Breast epithelium (tissue), 4 donors: ENCODE data around the gene CHCHD6. TPM values are rescaled to one million over a fixed set of nuclear protein-coding genes. Genes with fewer than 3 reads are reported as not detected.
A peak's percentile ranks its signal among the peaks of the same experiment; 100 is the strongest.

Source experiments
- DNase-seq, 2 donors: peaks; one replicate each; pipeline ENCODE4 v3.0.0-alpha.2; 2019; ENCODE audit warnings: low spot score in 2 of 2
- H3K27ac ChIP-seq, 2 donors: fragments of 200-600 bp; sonication (generic) in 1 of 2; one replicate each; pipeline ENCODE4 v1.5.1; 2016 to 2019; ENCODE audit warnings: mild to moderate bottlenecking in 1 of 2
- H3K27me3 ChIP-seq, 2 donors: fragments of 200-600 bp; sonication (generic) in 1 of 2; one replicate each; pipeline versions ENCODE4 v1.5.1 to v1.6.0; 2017 to 2019; ENCODE audit warnings: control low read depth in 1 of 2, mild to moderate bottlenecking in 1 of 2
- H3K36me3 ChIP-seq: fragments of 200-600 bp; one replicate; pipeline ENCODE4 v1.5.1; 2019
- H3K4me1 ChIP-seq, 2 donors: fragments of 200-600 bp; sonication (generic); one replicate each; pipeline ENCODE4 v1.5.1; 2016 to 2019; ENCODE audit warnings: control low read depth in 1 of 2
- H3K4me3 ChIP-seq, 3 donors: fragments of 200-600 bp; sonication (generic); 1 replicate in 2 of 3; 2 replicates in 1 of 3; pipeline ENCODE4 v1.5.1; 2016 to 2019; ENCODE audit warnings: mild to moderate bottlenecking in 3 of 3, moderate library complexity in 2 of 3
- H3K9me3 ChIP-seq, 2 donors: fragments of 200-600 bp; sonication (generic) in 1 of 2; one replicate each; pipeline ENCODE4 v1.5.1; 2016 to 2019; ENCODE audit warnings: control low read depth in 1 of 2
- CTCF ChIP-seq, 3 donors: fragments of 450-650 bp; IDR thresholded peaks; one replicate each; pipeline ENCODE4 v1.5.1; 2016 to 2017; ENCODE audit warnings: antibody characterized with exemption in 3 of 3, mild to moderate bottlenecking in 3 of 3, moderate library complexity in 3 of 3
- POLR2A ChIP-seq: fragments of 450-650 bp; IDR thresholded peaks from one replicate; pipeline ENCODE4 v1.6.1; 2016; ENCODE audit warnings: antibody characterized with exemption, mild to moderate bottlenecking, moderate library complexity
- POLR2AphosphoS5 ChIP-seq, 3 donors: sonication (generic); formaldehyde crosslinking; IDR thresholded peaks; one replicate each; pipeline ENCODE4 v1.6.1; 2017; ENCODE audit warnings: antibody characterized with exemption in 3 of 3
- intact Hi-C: fragments of 100-400 bp; cut with DNase I; formaldehyde crosslinking; loops from one replicate; pipeline ENCODE4 v1.15.1; 2023; ENCODE audit warnings: low total_unique reads
- total RNA-seq, 3 donors: library from RNA; depleted of rRNA; stranded (reverse); fragments of >200 nt; gene quantifications; one replicate each; pipeline ENCODE4 v1.1.0, GENCODE V29; 2016

Gene CHCHD6
- total RNA-seq, 3 donors from 2014 or later = 12.2 to 21.2 (median 19.3) TPM

- intact Hi-C loops = no loop called here
- no peak overlapping the region for H3K4me3 ChIP-seq
- H3K27me3 ChIP-seq = no peaks in the 10 kb centered on the region
- no peak for DNase-seq
- H3K36me3 ChIP-seq = no peaks in the 10 kb centered on the region
- TF ChIP-seq POLR2A (no peak), POLR2AphosphoS5 (IDR thresholded peaks at IDR 0.05) (no peak)
- no peaks in the 10 kb centered on the region for H3K9me3 ChIP-seq
- peak overlapping the region; percentile 41 to 93 for H3K27ac ChIP-seq
- peaks cover 36 to 51% of the 10 kb centered on the region in 2 donors for H3K4me1 ChIP-seq
Measured at GRCh38 chr3:126998320-126998719, 294.3 kb downstream of the CHCHD6 start.

GRCh38 chr3:126998728-126999127 is 294.7 kb downstream of the CHCHD6 start:
- H3K27ac ChIP-seq = peak overlapping the region; percentile 41 to 93
- H3K36me3 ChIP-seq = no peaks in the 10 kb centered on the region
- no peaks in the 10 kb centered on the region for H3K27me3 ChIP-seq
- no peak for DNase-seq
- no peaks in the 10 kb centered on the region for H3K9me3 ChIP-seq
- H3K4me3 ChIP-seq = peak overlapping the region in 1 of 3 donors; percentile 23
- intact Hi-C loops = no loop called here
- TF ChIP-seq POLR2A (no peak), CTCF (IDR thresholded peaks at IDR 0.05) (no peak), POLR2AphosphoS5 (IDR thresholded peaks at IDR 0.05) (no peak)
- H3K4me1 ChIP-seq = peaks cover 36 to 48% of the 10 kb centered on the region in 2 donors

GRCh38 chr3:126999383-126999782 is 295.3 kb downstream of the CHCHD6 start:
- Histone ChIP-seq H3K27ac (peak overlapping the region; percentile 41 to 93), H3K36me3 (no peaks in the 10 kb centered on the region), H3K4me3 (peak overlapping the region in 1 of 3 donors; percentile 23), H3K27me3 (no peaks in the 10 kb centered on the region), H3K9me3 (no peaks in the 10 kb centered on the region), H3K4me1 (peaks cover 33 to 41% of the 10 kb centered on the region in 2 donors)
- no peak for TF ChIP-seq CTCF (IDR thresholded peaks at IDR 0.05)
- no peak for TF ChIP-seq POLR2A
- no peak for TF ChIP-seq POLR2AphosphoS5 (IDR thresholded peaks at IDR 0.05)
- no peak for DNase-seq
- intact Hi-C loops = no loop called here

- Histone ChIP-seq H3K4me1 (peaks cover 26 to 34% of the 10 kb centered on the region in 2 donors), H3K4me3 (no peak overlapping the region), H3K36me3 (no peaks in the 10 kb centered on the region), H3K27ac (peak overlapping the region in 1 of 2 donors; percentile 93), H3K9me3 (no peaks in the 10 kb centered on the region), H3K27me3 (no peaks in the 10 kb centered on the region)
- TF ChIP-seq POLR2A (no peak), CTCF (IDR thresholded peaks at IDR 0.05) (no peak), POLR2AphosphoS5 (IDR thresholded peaks at IDR 0.05) (no peak)
- intact Hi-C loops = no loop called here
- no peak for DNase-seq
Measured at GRCh38 chr3:127000119-127000518, 296.1 kb downstream of the CHCHD6 start.

GRCh38 chr3:127000761-127001160 is 296.7 kb downstream of the CHCHD6 start:
- TF ChIP-seq POLR2A = no peak
- TF ChIP-seq POLR2AphosphoS5 (IDR thresholded peaks at IDR 0.05) = no peak
- TF ChIP-seq CTCF (IDR thresholded peaks at IDR 0.05) = no peak
- H3K27ac ChIP-seq = peak overlapping the region; percentile 70 to 93
- intact Hi-C loops = no loop called here
- H3K4me3 ChIP-seq = no peak overlapping the region
- H3K4me1 ChIP-seq = peaks cover 20 to 28% of the 10 kb centered on the region in 2 donors
- no peaks in the 10 kb centered on the region for H3K36me3 ChIP-seq
- no peaks in the 10 kb centered on the region for H3K9me3 ChIP-seq
- no peak for DNase-seq
- no peaks in the 10 kb centered on the region for H3K27me3 ChIP-seq
